CD4-positive, alpha-beta T cell treated with Interleukin-12 subunit alpha and Interleukin-12 subunit beta, for 1 hour (primary cell): Measurements from ENCODE around the gene SPART.
A peak's percentile ranks its signal among the peaks of the same experiment; 100 is the strongest.
"Not testable (repeated sequence)": the region's sequence is repeated elsewhere in the genome, so short reads cannot be mapped to it uniquely, and the experiment has no call there.

Experiments
- DNase-seq: peaks from one replicate; pipeline ENCODE4 v3.0.0-alpha.2; 2020

SPART gene

DNA sequence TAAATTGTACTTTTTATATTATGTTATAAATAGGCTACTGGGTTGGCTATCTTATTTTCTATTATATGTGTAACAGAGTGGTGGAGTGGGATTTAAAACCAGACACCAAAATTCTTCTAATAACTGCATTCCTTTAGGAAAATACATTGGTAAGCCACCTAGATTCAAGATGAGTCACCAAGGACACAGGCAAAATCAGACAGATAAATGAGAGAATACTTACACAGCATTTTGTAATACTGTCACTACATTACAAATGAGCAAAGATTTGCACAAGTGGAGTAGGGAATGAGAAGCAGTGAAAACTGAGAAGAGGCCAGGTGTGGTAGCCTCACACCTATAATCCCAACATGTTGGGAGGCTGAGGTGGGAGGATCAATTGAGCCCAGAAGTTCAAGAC lies 6.2 kb upstream of the SPART start:
- no peak for DNase-seq

DNA sequence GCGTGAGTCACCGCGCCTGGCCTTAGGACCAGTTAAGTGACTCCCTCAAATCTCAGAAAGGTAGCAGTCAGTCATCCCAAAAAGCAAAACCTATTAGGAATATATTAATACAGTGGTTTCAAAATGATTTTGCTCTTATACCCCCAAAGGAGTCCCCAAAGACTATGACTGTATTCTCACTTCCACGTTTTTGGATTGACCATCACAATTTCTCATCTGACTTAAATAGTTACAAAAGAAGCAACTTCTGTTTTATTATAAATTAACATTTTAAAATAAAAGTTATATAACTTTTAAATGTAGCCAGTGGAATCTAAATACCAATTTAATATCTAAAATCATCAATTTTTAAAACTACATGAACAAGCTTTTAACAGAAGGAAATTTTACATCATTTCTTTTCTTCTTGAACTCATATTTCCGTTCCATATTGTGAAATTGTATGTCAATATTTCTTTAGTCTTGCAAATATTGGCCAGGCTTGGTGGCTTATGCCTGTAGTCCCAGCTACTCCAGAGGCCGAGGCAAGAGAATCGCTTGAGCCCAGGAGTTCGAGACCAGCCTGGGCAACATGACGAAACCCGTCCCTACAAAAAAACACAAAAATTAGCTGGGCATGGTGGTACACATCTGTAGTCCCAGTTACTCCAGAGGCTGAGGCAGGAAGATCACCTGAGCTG lies 1.5 kb upstream of the SPART start:
- DNase-seq, result no peak

DNA sequence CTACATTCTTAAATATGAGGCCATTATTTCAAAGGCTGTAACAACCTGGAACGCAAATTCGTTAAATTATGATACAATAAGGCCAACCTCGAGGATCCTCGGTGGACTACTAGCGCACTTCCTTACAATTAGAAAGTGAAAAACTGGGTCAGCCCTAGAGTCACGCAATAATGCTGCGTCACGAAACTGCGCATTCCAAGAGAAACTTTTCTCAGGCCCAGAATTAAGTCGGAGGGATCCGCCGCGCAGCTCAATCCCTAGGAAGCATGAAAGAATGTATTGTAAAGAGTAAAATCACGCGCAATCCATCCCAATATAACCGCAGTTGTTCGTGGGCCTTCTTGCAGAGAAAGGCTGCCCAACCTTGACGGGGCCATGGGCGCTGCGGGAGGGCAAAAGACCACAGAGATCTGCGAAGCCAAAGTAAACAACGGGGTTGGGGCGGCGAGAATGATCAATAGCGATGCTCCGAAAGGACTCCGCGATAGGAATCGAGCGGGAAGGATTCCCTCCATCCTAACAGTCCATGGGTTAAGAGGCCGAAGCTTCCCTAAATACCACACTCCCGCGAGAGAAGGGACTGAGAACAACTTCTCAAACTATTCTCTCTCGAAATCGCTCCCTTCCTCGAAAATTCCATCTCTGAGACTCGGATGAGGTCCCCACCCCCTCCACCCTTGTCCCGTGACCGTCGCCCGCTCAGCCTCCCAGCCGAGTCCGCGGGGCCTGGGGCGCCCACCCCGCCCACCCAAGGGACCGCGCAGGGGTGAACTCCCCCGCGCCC lies 564 bp downstream of the SPART start:
- peak; percentile 58 for DNase-seq

DNA sequence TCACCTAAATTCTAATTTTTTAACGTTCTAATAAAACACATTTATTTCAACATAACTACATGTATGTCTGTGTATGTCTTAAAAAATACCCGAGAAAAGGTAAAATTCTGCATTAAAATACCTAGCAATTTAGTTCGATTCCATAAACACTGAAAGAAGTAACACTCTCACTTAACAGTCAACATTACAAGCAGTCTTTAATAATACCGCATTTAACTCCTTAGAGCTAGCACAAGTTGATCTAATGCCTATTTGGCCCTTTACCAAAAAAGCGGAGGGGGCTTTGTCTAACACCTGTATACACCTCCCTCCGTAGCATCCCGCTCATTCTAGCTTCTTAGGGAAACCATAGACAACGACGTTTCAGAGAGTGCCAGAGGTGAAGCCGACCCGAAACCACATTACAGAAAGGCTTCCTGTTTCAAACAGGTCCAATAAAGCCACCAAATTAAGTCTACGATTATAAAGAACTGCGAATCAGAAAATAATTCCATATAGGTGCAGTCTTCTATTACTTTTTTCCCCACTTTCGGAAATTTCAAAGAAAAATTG lies 1.2 kb downstream of the SPART start:
- peak; percentile 41 for DNase-seq

DNA sequence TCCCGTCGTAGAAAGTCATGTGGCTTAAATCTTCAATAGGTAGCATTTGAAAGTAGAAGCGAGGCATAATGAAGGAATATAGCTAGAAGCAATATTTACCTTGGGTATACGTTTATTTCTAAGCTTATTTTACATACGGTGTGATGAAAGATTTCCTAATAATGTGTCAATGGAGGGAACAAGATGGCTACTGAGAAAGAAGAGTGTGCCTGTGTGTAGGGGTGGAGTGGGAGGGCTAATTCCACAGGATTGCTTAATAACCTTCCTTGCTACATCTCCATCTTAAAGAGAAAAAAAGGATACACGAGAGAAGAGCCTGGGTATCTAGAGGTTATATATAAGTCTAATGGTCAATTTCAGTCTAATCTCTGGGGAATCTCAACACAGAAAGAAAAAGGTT lies 2.0 kb downstream of the SPART start:
- no peak for DNase-seq

DNA sequence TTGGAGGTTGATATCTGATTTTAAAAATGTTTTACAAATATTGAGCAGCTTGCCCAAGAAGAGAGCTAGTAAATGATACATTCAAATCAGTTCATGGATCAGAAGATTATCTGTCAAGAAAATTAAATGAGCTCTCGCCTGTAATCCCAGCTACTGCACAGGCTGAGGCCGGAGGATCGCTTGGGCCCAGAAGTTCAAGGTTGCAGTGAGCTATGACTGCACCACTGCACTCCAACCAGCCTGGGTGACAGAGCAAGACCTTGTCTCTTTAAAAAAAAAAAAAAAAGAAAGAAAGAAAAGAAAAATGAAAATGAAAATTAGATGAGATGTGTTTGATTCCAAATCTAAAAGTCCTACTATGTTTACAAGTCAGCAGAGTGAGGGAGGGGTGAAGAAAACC lies 2.4 kb downstream of the SPART start:
- no peak for DNase-seq

DNA sequence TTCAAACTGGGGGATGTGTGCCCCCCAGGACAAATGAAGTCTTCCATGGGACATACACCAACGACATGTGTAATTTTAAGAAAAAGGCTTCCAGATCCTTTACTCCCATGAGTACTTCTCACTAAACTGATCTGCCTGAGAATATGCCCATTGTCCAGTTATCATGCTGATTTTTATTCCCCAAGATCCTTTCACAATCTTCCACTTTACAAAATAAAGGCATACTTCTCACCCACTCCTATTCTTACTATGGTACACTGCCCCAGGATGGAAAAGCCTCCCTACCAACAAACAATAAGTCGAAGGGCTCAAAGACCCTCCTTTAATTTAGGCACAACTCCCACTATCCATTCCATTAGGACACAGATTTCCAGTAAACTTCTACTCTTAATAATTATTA lies 3.5 kb downstream of the SPART start:
- DNase-seq, result no peak

DNA sequence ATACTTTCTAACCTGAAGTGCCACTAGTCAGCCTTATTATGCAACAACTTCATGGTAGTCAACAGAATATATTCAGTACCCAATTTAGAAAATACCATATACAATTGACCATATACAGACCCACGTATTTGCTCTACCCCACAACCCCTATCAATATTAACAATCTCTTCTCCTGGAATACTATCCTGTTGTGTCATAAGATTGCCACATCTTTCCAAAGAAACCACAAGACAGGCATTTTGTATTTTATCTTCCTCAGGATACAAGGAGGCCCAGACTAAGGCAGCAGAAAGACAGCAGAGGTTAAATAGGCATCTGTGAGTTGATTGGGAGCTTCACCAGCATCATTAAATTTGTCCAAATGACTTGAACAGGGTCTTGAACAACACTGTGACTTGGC lies 4.5 kb downstream of the SPART start:
- DNase-seq, result no peak

DNA sequence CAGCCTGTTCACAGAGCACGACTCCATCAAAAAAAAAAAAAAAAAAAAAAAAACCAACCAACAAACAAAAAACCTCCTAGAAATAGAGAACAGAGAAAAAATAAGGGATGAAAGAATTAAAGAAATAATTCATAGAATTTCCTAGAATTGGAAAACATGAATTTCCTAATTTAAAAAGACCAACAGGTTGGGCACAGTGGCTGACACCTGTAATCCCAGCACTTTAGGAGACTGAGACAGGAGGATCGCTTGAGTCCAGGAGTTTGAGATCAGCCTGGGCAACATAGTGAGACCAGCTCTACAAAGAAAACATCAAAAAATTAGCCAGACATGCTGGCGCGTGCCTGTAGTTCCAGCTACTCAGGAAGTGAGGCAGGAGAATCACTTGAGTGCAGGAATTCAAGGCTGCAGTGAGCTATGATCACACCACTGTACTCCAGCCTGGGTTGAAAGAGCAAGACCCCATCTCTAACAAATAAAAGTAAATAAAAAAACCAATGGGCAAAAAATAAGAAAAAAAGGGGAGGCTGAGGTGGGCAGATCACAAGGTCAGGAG lies 6.5 kb downstream of the SPART start:
- DNase-seq, result no peak

DNA sequence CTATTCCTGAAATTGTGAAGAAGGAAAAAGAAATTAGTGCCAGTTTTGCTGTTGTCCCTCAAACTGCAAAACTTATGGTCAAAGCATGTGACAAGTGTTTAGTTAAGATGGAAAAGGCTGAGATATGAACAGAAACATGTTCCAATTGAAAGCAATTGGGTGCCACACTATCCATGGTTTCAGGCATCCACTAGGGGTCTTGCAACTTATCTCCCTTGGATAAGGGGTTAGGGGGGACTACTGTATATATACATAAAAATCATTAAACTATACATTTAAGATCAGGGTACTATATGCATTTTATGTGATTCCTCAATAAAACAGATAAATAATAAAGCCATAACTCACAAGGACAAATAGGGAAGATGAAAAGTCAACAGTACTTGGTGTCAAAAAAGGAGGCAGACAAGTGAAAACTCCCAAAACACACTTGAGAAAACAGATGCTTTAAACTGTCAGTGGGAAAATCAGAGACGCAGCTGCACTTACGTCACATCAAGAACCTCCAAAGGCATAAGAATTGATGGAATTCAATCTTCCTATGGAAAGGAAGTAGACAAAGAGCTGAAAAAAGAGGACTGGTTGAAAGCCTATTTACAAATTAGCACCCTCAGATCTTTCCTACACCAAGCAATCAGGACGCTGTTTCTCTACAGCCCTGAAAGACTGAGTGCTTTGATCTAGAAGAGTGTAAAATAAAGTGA lies 8.1 kb downstream of the SPART start:
- no peak for DNase-seq

DNA sequence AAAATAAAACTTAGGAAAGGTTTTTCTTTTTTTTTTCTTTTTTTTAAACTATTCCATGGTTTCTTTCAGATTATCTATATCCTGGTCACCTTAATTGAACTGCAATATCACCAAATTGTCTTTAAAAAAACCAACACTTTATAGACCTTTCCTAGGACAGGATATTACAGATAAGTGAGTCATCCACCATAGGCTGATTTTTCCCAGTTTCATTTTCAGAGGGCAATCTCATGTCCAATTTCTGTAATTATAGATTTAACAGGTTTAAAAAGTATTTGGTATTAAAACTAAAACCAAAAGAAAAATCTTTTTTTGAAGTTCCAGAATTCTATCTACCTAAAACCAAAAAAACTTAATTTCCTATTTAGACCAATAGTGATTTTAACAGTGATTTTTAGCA lies 13.2 kb downstream of the SPART start:
- no peak for DNase-seq

DNA sequence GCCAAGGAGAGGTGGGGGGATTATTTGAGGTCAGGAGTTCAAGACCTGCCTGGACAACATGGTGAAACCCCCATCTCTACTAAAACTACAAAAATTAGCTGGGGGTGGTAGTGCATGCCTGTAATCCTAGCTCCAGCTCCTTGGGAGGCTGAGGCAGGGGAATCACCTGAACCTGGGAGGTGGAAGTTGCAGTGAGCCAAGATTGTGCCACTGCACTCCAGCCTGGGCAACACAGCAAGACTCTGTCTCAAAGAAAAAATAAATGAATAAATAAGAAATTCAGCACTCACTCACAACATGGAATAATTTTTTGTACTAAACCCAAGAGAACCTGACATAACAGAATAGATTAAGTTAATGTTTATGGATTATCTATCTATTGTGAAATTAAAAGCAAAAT lies 13.9 kb downstream of the SPART start:
- not testable (repeated sequence) for DNase-seq

DNA sequence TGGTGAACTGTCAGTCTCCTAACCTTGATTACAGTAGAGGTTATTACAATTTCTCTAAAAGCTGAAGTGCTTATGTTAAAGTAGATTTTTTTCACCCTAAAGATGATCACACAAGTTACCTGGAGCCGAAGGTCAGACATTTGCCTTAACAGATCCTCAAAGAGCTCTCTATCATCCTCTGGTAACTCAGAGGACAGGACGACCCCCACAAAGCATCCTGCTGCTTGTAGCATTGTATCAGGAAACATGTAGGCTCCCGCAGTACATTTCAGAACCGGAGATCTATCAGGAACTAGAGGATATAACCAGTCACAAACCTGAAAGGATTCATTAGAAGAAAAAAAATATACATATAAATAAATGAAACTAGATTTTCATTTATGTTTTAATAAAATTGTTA lies 14.9 kb downstream of the SPART start:
- DNase-seq, result no peak

DNA sequence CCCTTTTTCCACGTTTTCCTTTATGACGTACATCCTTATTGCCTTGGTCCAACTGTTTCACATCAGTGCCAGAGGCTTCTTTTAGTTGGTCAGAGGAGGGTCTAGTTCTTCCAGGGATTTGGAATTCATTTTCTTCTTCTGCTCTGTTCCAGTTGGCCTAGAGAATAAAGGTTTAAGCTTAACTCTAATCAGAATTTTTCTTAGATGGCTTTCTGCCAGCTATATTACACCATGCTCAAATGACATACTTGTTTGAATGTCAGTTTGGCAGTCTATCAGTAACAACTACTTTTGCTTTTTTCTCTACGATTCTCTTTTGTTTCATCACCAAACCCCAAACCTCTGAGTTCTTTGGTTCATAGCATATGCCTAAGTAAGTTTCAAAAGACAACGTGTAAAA lies 16.8 kb downstream of the SPART start:
- DNase-seq, result no peak

DNA sequence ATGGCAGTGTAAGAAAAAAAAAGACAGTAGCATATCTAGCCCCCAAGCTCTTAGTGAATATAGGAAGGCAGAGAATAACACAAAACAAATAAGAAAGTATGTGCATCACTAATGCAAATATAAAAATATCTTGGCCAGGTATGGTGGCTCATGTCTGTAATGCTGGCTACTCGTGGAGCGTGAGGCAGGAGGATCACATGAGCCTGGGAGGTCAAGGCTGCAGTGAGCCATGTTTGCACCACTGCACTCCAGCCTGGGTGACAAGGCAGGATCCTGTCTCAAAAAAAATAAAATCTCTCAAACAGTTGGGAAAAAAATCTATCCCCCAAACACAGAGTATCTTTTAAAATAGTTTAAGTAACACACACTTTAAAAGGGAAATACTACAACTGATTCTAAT lies 17.4 kb downstream of the SPART start:
- DNase-seq, result no peak

DNA sequence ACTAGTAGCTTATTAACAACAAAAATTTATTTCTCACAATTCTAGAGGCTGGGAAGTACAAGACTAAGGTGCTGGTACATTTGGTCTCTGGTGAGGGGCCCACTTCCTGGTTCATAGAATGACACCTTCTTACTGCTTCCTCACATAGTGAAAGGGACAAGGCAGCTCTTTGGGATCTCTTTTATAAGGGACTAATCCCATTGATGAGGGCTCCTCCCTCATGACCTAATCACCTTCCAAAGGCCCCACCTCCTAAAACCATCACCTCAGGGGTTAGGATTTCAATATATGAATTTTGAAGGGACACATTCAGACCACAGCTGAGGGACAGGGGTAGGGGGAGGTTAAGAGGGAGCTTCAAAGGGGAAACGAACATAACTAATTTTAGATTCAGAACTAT lies 20.3 kb downstream of the SPART start:
- DNase-seq, result no peak

DNA sequence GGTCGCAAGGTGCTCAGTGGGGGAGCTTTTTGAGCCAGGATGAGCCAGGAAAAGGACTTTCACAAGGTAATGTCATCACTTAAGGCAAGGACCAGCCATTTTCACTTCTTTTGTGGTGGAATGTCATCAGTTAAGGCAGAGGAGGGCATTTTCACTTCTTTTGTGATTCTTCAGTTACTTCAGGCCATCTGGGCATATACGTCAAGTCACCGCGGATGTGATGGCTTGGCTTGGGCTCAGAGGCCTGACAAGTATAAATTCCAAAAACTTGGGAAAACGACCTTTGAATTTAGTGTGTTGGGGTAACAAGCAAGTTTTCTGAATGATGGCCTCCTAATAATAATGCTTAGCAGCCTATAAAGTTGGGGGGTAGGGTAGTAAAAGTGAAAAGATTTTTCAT lies 21.3 kb downstream of the SPART start:
- DNase-seq, result not testable (repeated sequence)

DNA sequence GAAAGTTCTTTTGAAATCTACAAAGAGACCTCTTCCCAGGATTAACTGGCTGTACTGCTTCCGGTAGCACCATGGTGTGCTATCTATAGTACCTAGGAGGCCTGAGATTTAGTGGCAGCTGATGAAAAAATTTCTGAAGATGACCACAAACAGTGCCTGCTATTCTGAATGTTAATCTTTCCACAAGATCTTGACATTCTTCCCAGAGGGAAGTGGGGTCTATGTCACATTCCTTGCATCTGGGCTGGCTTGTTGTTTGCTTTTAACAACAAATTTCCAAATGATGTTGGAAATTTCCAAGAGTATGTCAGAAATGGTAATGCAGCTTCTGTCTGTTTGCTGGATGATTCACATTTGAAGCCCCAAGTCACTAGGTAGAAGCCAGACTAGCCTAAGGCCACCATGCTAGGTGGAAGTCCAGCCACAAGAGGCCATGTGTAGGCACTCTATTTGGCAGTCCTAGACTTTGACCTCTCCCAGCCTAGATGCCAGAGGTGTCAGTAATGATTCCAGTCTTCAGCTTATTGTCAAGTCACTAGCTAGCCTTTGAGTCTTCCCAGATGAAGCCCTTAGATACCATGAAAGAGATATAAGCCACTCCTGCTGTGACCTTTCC lies 22.1 kb downstream of the SPART start:
- no peak for DNase-seq

DNA sequence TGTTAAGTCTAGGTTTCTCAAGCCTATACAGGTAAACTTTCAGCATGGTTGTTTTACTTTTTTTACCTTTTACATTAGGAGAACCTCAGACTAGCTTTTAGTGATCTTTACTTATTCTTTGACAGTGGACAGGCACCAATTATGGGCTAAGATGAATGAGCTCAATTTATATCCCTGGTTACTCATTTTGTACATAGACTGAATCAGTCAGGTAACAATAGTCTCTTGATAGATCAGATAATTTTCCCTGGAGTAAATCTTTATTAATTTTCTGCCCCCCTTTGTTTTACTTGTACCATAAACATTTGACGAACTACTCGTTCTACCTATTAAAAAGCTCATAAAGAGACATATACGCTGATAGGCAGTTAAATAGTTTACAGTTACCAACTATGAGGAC lies 22.8 kb downstream of the SPART start:
- DNase-seq, result no peak

DNA sequence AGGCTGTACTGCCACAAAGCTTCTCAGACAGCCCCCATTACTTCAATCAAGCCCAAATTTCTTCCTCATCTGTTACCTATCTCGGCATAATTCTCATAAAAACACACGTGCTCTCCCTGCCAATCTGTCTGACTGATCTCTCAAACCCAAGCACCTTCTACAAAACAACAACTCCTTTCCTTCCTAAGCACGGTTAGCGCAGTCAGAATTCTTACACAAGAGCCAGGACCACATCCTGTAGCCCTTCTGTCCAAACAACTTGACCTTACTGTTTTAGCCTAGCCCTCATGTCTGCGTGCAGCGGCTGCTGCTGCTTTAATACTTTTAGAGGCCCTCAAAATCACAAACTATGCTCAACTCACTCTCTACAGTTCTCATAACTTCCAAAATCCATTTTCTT lies 26.4 kb downstream of the SPART start:
- DNase-seq, result not testable (repeated sequence)

DNA sequence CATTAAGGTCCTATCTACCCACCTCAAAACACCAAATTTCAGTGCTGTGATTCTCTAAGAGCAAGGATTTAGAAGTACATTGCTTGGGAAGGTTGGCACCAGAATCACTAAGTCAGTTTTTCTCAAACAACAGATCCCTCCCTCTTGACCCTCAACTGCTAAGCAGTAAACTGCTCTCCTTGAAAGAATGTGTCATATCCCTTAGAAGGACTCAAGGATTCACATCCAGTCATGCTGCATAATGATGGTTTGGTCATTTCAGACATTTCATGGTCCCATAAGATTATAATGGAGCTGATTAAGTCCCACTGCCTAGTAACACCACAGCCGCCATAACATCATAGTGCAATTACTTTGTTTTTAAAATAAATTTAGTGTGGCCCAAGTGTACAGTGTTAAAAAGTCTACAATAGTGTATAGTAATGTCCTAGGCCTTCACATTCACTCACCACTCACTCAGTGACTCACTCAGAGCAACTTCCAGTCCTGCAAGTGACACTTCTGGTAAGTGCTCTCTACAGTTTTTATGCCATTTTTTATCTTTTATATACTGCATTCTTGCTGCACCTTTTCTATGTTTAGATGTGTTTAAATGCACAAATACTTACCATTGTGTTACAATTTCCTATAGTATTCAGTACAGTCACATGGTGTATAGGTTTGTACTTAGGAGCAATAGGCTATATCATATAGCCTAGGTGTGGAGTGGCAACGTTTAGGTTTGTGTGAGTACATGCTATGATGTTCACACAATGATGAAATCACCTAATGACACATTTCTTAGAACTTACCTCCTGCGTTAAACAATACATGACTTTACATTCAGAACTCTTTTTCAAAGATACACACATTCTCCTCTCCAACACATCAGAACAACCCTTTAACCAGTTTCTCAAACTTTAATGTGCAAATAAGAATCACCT lies 32.9 kb downstream of the SPART start:
- DNase-seq, result no peak
